ENCODE measurements around the gene INMT.

GRCh38 chr7:30741289-30741688, 10.6 kb upstream of the INMT start:
- TF ChIP-seq CTCF (optimal IDR thresholded peaks at IDR 0.05 in 1 of 3, IDR thresholded peaks at IDR 0.05 in 1 of 3, conservative IDR thresholded peaks at IDR 0.05 in 1 of 3; ENCODE audit: extremely low read depth in 1 of 3, insufficient read depth in 2 of 3, low read length in 3 of 3), result no peak
- TF ChIP-seq EZH2 (IDR thresholded peaks at IDR 0.05; ENCODE audit: low read length), result no peak

Data from keratinocyte (primary cell).